HCT116 (cell line): ENCODE measurements around the gene TRIL. TPM values are rescaled to one million over a fixed set of nuclear protein-coding genes. Genes with fewer than 3 reads are reported as not detected.

Experiments
- ATAC-seq: fragments of 200-7000 bp; cut with Tn5 transposase; 2 replicates; pipeline ENCODE4 v1.9.1; 2020; ENCODE audit warnings: mild to moderate bottlenecking, moderate library complexity
- BruUV-seq: library from RNA; stranded (reverse); fragments of 400-500 nt; replicated peaks from 2 replicates; lab custom pipeline; 2021; lab: Mats Ljungman, UMichigan
- CTCF ChIA-PET: fragments of 300-600 bp; sonication (Branson Sonifier 250); formaldehyde crosslinking; loops from one replicate; lab custom pipeline; 2021; ENCODE audit warnings: antibody characterized with exemption; lab: Charles Lee
- POLR2A ChIA-PET: fragments of 300-600, 350-600 bp; sonication (Branson Sonifier 250); formaldehyde crosslinking; loops from one replicate; lab custom pipeline; 2021; ENCODE audit warnings: antibody characterized with exemption; lab: Charles Lee
- RAD21 ChIA-PET, 2 experiments: fragments of 300-600 bp; sonication (Branson Sonifier 250); formaldehyde crosslinking; loops; one replicate each; lab custom pipeline; 2023; ENCODE audit warnings: low total read pairs in 2 of 2; ENCODE audit not compliant: uncharacterized antibody in 2 of 2, unreplicated experiment in 2 of 2, low non-redundant PET in 1 of 2; lab: Charles Lee
- DNase-seq: peaks from one replicate; pipeline ENCODE4 v3.0.0-alpha.2; 2010; ENCODE audit warnings: low read depth, low spot score
- H2AFZ ChIP-seq: fragments of 200-600 bp; shearing (Covaris generic), sonication (generic); 2 replicates; pipeline ENCODE4 v1.6.1; 2017; ENCODE audit warnings: low read depth, mixed run types, mixed read lengths, antibody characterized with exemption, low read length; ENCODE audit not compliant: poor library complexity, severe bottlenecking
- H3K27ac ChIP-seq: 2 replicates; pipeline ENCODE4 v1.5.1; 2012; ENCODE audit warnings: low read depth, low read length
- H3K27me3 ChIP-seq: fragments of 200-600 bp; sonication (generic); 2 replicates; pipeline ENCODE4 v1.6.1; 2016; ENCODE audit warnings: mixed run types, low read length, mixed read lengths; ENCODE audit not compliant: insufficient read depth
- H3K36me3 ChIP-seq, 2 experiments: fragments of 200-500 bp in 1 of 2; fragments of 200-600 bp in 1 of 2; sonication (Bioruptor generic) in 1 of 2; sonication (generic) in 1 of 2; 2 replicates each; pipeline versions ENCODE4 v1.5.1 to v1.6.1; 2014 to 2016; ENCODE audit warnings: low read length in 2 of 2, inconsistent platforms in 1 of 2, mixed read lengths in 1 of 2, mixed run types in 1 of 2; ENCODE audit not compliant: insufficient read depth in 2 of 2, control insufficient read depth in 1 of 2
- H3K4me1 ChIP-seq, 2 experiments: fragments of 200-600 bp in 1 of 2; sonication (generic) in 1 of 2; 2 replicates each; pipeline versions ENCODE4 v1.5.1 to v1.6.1; 2012 to 2017; ENCODE audit warnings: low read length in 2 of 2, inconsistent platforms in 1 of 2, mild to moderate bottlenecking in 1 of 2, mixed read lengths in 1 of 2, mixed run types in 1 of 2, moderate library complexity in 1 of 2; ENCODE audit not compliant: insufficient read depth in 2 of 2, control insufficient read depth in 1 of 2
- H3K4me2 ChIP-seq: fragments of 200-600 bp; sonication (generic); 2 replicates; pipeline ENCODE4 v1.6.1; 2017; ENCODE audit warnings: mixed run types, low read length, mixed read lengths
- H3K4me3 ChIP-seq, 2 experiments: fragments of 200-600 bp in 1 of 2; sonication (generic) in 1 of 2; replicated peaks in 1 of 2; 2 replicates each; pipeline ENCODE4 v1.5.1; 2011 to 2016; ENCODE audit warnings: low read length in 2 of 2, control low read depth in 1 of 2, low read depth in 1 of 2, mild to moderate bottlenecking in 1 of 2, mixed read lengths in 1 of 2, mixed run types in 1 of 2
- H3K79me2 ChIP-seq: fragments of 200-600 bp; sonication (generic); 2 replicates; pipeline ENCODE4 v1.6.1; 2017; ENCODE audit warnings: mild to moderate bottlenecking, mixed run types, low read length, moderate library complexity, mixed read lengths; ENCODE audit not compliant: insufficient read depth
- H3K9ac ChIP-seq: fragments of 200-600 bp; sonication (generic); 2 replicates; pipeline ENCODE4 v1.6.1; 2016; ENCODE audit warnings: low read length, mixed read lengths
- H3K9me2 ChIP-seq: fragments of 200-600 bp; sonication (generic), shearing (Covaris generic); 2 replicates; pipeline ENCODE4 v1.6.1; 2017; ENCODE audit warnings: mixed run types, mild to moderate bottlenecking, moderate library complexity; ENCODE audit not compliant: insufficient read depth
- H3K9me3 ChIP-seq, 2 experiments: fragments of 200-500 bp in 1 of 2; fragments of 200-600 bp in 1 of 2; sonication (Bioruptor generic) in 1 of 2; sonication (generic) in 1 of 2; 2 replicates each; pipeline ENCODE4 v1.6.1; 2014 to 2017; ENCODE audit warnings: low read length in 2 of 2, mixed read lengths in 2 of 2, inconsistent platforms in 1 of 2, low read depth in 1 of 2, mild to moderate bottlenecking in 1 of 2, mixed run types in 1 of 2, moderate library complexity in 1 of 2; ENCODE audit not compliant: control insufficient read depth in 1 of 2, insufficient read depth in 1 of 2
- H4K20me1 ChIP-seq: fragments of 200-600 bp; sonication (generic), shearing (Covaris generic); 2 replicates; pipeline ENCODE4 v1.6.1; 2017; ENCODE audit warnings: mixed run types, mild to moderate bottlenecking, moderate library complexity; ENCODE audit not compliant: insufficient read depth
- ATF3 ChIP-seq: IDR thresholded peaks from 2 replicates; pipeline ENCODE4 v1.6.1; 2012
- CBX3 ChIP-seq: IDR thresholded peaks from 2 replicates; pipeline ENCODE4 v1.6.1; 2012; ENCODE audit warnings: low read depth
- CEBPB ChIP-seq: IDR thresholded peaks from 2 replicates; pipeline ENCODE4 v1.6.1; 2012; ENCODE audit warnings: low read depth
- CTCF ChIP-seq, 3 experiments: fragments of 200-600 bp in 1 of 3; sonication (generic) in 1 of 3; IDR thresholded peaks in 2 of 3; conservative IDR thresholded peaks in 1 of 3; 2 replicates each; pipeline ENCODE4 v1.5.1; 2012 to 2017; ENCODE audit warnings: low read depth in 2 of 3, low read length in 2 of 3, antibody characterized with exemption in 1 of 3, borderline replicate concordance in 1 of 3, control low read depth in 1 of 3, mild to moderate bottlenecking in 1 of 3, mixed read lengths in 1 of 3, mixed run types in 1 of 3, moderate library complexity in 1 of 3; ENCODE audit not compliant: insufficient read depth in 1 of 3
- EGR1 ChIP-seq: IDR thresholded peaks from 2 replicates; pipeline ENCODE4 v1.6.1; 2012; ENCODE audit warnings: low read depth
- EZH2 ChIP-seq: fragments of 200-600 bp; sonication (generic); IDR thresholded peaks from 2 replicates; pipeline ENCODE4 v1.6.1; 2017; ENCODE audit warnings: antibody characterized with exemption, mixed run types
- EZH2phosphoT487 ChIP-seq: fragments of 200-600 bp; IDR thresholded peaks from 2 replicates; pipeline ENCODE4 v1.6.1; 2018; ENCODE audit warnings: antibody characterized with exemption, borderline replicate concordance
- FOSL1 ChIP-seq: IDR thresholded peaks from 2 replicates; pipeline ENCODE4 v1.6.1; 2012; ENCODE audit warnings: low read depth
- JUND ChIP-seq: IDR thresholded peaks from 2 replicates; pipeline ENCODE4 v1.6.1; 2012
- RAD21 ChIP-seq: IDR thresholded peaks from 2 replicates; pipeline ENCODE4 v1.6.1; 2012; ENCODE audit warnings: low read depth, mild to moderate bottlenecking
- SIN3A ChIP-seq: IDR thresholded peaks from 2 replicates; pipeline ENCODE4 v1.6.1; 2012; ENCODE audit warnings: low read depth
- SRF ChIP-seq: IDR thresholded peaks from 2 replicates; pipeline ENCODE4 v1.6.1; 2012; ENCODE audit warnings: low read depth
- TCF7L2 ChIP-seq: IDR thresholded peaks from 2 replicates; pipeline ENCODE4 v1.7.0; 2011; ENCODE audit warnings: borderline replicate concordance, inconsistent platforms; ENCODE audit not compliant: insufficient read depth, insufficient read length; ENCODE audit errors: extremely low read depth
- ZFX ChIP-seq: fragments of 450-650 bp; IDR thresholded peaks from 2 replicates; pipeline ENCODE4 v1.6.1; 2017
- ZNF274 ChIP-seq: fragments of 200-500 bp; sonication (Bioruptor generic); IDR thresholded peaks from 2 replicates; pipeline ENCODE4 v1.6.1; 2014; ENCODE audit warnings: mild to moderate bottlenecking, low read depth, low read length, inconsistent platforms
- intact Hi-C: fragments of 100-400 bp; cut with micrococcal nuclease; formaldehyde crosslinking; loops from 2 replicates; pipeline ENCODE4 v1.10.0; 2022
- total RNA-seq: library from RNA; stranded (reverse); gene quantifications from one replicate; pipeline ENCODE4 v1.2.1, GENCODE V29; 2021; ENCODE audit not compliant: unreplicated experiment
- TF ChIP-seq, protein P1 (sequence below): IDR thresholded peaks from 2 replicates; pipeline ENCODE4 v1.6.1; 2012
- TF ChIP-seq, protein P2 (sequence below): IDR thresholded peaks from 2 replicates; pipeline ENCODE4 v1.6.1; 2011; ENCODE audit warnings: mild to moderate bottlenecking, low read length, moderate library complexity; ENCODE audit not compliant: insufficient replicate concordance; ENCODE audit errors: extremely low read depth
- TF ChIP-seq, protein P3 (sequence below): IDR thresholded peaks from 2 replicates; pipeline ENCODE4 v1.6.1; 2012; ENCODE audit warnings: low read depth

The TRIL gene
- total RNA-seq, 1 experiment from 2014 or later: not detected

DNA sequence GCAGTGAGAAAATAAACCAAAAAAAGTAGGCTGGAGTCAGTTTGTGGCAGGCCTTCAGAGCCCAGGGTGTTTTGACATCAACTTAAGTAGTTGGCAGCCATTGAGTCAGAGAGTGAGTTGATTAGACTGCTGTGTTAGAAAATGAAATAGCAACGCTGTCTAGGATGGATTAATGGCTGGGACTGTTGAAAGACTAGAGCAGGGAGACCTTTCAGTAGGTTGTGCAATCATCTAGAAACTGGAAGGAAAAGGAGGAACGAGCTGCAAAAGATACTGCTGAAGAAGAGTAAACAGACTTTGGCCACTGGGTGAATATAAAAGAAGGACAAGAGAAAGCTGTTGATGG, 28.6 kb upstream of the TRIL start:
- ChIA-PET POLR2A (no interaction called here), RAD21 (no interaction called here), CTCF (no interaction called here)
- H3K36me3 ChIP-seq: no peaks in the 10 kb centered on the region
- H3K9ac ChIP-seq: no peak overlapping the region
- no peak overlapping the region for H3K4me2 ChIP-seq
- H3K9me3 ChIP-seq: no peaks in the 10 kb centered on the region
- DNase-seq: no peak
- H3K79me2 ChIP-seq: no peaks in the 10 kb centered on the region
- no peak overlapping the region for H3K4me3 ChIP-seq
- BruUV-seq: no TSS peak
- intact Hi-C loops: no loop called here
- H3K27me3 ChIP-seq: no peaks in the 10 kb centered on the region
- peaks cover 8 to 11% of the 10 kb centered on the region in 2 experiments for H3K4me1 ChIP-seq
- H3K27ac ChIP-seq: no peak overlapping the region
- no peak for ATAC-seq
- TF ChIP-seq FOSL1 (no peak), CEBPB (no peak), ATF3 (no peak), JUND (no peak), TCF7L2 (no peak), SRF (no peak), EZH2 (no peak), SIN3A (no peak), EZH2phosphoT487 (no peak), CTCF (IDR thresholded peaks at IDR 0.05 in 2 of 3, conservative IDR thresholded peaks at IDR 0.05 in 1 of 3; ENCODE audit: borderline replicate concordance in 1 of 3, insufficient read depth in 1 of 3, low read depth in 2 of 3, low read length in 2 of 3) (no peak), ZFX (no peak), EGR1 (no peak), ZNF274 (no peak), RAD21 (no peak), CBX3 (no peak)
- TF ChIP-seq, protein P1, sequence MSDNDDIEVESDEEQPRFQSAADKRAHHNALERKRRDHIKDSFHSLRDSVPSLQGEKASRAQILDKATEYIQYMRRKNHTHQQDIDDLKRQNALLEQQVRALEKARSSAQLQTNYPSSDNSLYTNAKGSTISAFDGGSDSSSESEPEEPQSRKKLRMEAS: no peak
- TF ChIP-seq, protein P2, sequence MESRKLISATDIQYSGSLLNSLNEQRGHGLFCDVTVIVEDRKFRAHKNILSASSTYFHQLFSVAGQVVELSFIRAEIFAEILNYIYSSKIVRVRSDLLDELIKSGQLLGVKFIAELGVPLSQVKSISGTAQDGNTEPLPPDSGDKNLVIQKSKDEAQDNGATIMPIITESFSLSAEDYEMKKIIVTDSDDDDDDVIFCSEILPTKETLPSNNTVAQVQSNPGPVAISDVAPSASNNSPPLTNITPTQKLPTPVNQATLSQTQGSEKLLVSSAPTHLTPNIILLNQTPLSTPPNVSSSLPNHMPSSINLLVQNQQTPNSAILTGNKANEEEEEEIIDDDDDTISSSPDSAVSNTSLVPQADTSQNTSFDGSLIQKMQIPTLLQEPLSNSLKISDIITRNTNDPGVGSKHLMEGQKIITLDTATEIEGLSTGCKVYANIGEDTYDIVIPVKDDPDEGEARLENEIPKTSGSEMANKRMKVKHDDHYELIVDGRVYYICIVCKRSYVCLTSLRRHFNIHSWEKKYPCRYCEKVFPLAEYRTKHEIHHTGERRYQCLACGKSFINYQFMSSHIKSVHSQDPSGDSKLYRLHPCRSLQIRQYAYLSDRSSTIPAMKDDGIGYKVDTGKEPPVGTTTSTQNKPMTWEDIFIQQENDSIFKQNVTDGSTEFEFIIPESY: no peak
- TF ChIP-seq, protein P3, sequence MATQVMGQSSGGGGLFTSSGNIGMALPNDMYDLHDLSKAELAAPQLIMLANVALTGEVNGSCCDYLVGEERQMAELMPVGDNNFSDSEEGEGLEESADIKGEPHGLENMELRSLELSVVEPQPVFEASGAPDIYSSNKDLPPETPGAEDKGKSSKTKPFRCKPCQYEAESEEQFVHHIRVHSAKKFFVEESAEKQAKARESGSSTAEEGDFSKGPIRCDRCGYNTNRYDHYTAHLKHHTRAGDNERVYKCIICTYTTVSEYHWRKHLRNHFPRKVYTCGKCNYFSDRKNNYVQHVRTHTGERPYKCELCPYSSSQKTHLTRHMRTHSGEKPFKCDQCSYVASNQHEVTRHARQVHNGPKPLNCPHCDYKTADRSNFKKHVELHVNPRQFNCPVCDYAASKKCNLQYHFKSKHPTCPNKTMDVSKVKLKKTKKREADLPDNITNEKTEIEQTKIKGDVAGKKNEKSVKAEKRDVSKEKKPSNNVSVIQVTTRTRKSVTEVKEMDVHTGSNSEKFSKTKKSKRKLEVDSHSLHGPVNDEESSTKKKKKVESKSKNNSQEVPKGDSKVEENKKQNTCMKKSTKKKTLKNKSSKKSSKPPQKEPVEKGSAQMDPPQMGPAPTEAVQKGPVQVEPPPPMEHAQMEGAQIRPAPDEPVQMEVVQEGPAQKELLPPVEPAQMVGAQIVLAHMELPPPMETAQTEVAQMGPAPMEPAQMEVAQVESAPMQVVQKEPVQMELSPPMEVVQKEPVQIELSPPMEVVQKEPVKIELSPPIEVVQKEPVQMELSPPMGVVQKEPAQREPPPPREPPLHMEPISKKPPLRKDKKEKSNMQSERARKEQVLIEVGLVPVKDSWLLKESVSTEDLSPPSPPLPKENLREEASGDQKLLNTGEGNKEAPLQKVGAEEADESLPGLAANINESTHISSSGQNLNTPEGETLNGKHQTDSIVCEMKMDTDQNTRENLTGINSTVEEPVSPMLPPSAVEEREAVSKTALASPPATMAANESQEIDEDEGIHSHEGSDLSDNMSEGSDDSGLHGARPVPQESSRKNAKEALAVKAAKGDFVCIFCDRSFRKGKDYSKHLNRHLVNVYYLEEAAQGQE: no peak
- H2AFZ ChIP-seq: no peak overlapping the region
- H3K9me2 ChIP-seq: no peaks in the 10 kb centered on the region
- H4K20me1 ChIP-seq: no peaks in the 10 kb centered on the region
